HT1080 (cell line): ENCODE results near the gene EEF1G. TPM values are rescaled to one million over a fixed set of nuclear protein-coding genes. Genes with fewer than 3 reads are reported as not detected.
A peak's percentile ranks its signal among the peaks of the same experiment; 100 is the strongest.
"Not testable (repeated sequence)": the region's sequence is repeated elsewhere in the genome, so short reads cannot be mapped to it uniquely, and the experiment has no call there.

Experiments used
- DNase-seq: peaks from one replicate; pipeline ENCODE4 v3.0.0-alpha.2; 2015; ENCODE audit warnings: low read depth
- total RNA-seq: library from RNA; depleted of rRNA; stranded (reverse); fragments of >200 nt; shearing (Covaris generic); gene quantifications from 2 replicates; pipeline ENCODE4 v1.2.3, GENCODE V29; 2014

The EEF1G gene
- total RNA-seq, 1 experiment from 2014 or later, result 1,995 TPM

GRCh38 chr11:62604460-62605120 is 30.9 kb upstream of the EEF1G start:
- DNase-seq, result no peak

GRCh38 chr11:62603776-62604299 is 30.1 kb upstream of the EEF1G start:
- DNase-seq, result no peak

- no peak for DNase-seq
Observed at GRCh38 chr11:62603072-62603408, 29.3 kb upstream of the EEF1G start.

- no peak for DNase-seq
Observed at GRCh38 chr11:62602141-62603071, 28.7 kb upstream of the EEF1G start.

- DNase-seq, result peak; percentile 97
Observed at GRCh38 chr11:62601372-62602140, 27.9 kb upstream of the EEF1G start, which contains the start of gene MTA2. Gene MTA2, minus strand, starts transcription at chr11:62601865. Its CDS starts 415 bp downstream, at chr11:62601450.

- no peak for DNase-seq
Observed at GRCh38 chr11:62601122-62601371, 27.4 kb upstream of the EEF1G start.

GRCh38 chr11:62600367-62601121 is 26.9 kb upstream of the EEF1G start:
- DNase-seq, result no peak

- no peak for DNase-seq
Observed at GRCh38 chr11:62599901-62600300, 26.2 kb upstream of the EEF1G start.

GRCh38 chr11:62599069-62599696 is 25.5 kb upstream of the EEF1G start:
- peak; percentile 98 for DNase-seq

GRCh38 chr11:62595124-62595523 is 21.4 kb upstream of the EEF1G start:
- no peak for DNase-seq

GRCh38 chr11:62593434-62594044 is 19.8 kb upstream of the EEF1G start:
- peak; percentile 65 for DNase-seq

- no peak for DNase-seq
Observed at GRCh38 chr11:62592989-62593421, 19.3 kb upstream of the EEF1G start.

GRCh38 chr11:62592146-62592815 is 18.6 kb upstream of the EEF1G start:
- no peak for DNase-seq

- peak; percentile 99 for DNase-seq
Observed at GRCh38 chr11:62591448-62592145, 17.9 kb upstream of the EEF1G start, which contains the start of gene TUT1. Gene TUT1, minus strand, starts transcription at chr11:62591523. Its CDS starts 38 bp downstream, at chr11:62591485.

- DNase-seq, result peak; percentile 45
Observed at GRCh38 chr11:62588966-62589637, 15.4 kb upstream of the EEF1G start.

GRCh38 chr11:62585356-62585755 is 11.7 kb upstream of the EEF1G start:
- DNase-seq, result not testable (repeated sequence)

GRCh38 chr11:62581735-62582134 is 8.0 kb upstream of the EEF1G start:
- not testable (repeated sequence) for DNase-seq
